ENCODE results near the gene TRAPPC2L.
"Not testable (repeated sequence)": the region's sequence is repeated elsewhere in the genome, so short reads cannot be mapped to it uniquely, and the experiment has no call there.

Gene TRAPPC2L

DNA sequence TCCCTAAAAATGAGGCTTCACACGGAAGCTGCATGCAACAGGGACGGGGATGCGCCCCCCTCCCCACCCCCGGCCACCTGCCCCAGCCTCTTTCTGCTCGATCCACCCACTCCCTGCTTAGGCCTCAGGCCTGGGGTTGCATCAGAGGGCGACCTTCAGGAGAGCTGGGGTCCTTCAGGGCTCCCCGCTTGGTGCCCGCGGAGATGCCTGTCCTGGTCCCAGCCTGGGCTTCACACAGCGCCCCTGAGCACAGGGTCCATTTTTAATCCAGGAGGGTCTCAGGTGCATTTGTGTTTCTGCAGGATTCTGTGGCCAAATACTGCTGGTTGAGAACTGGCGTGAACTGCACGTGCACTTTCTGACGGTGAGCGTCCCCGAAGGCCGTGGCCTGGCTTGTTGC is 37.8 kb upstream of the TRAPPC2L start:
- no peak for DNase-seq

DNA sequence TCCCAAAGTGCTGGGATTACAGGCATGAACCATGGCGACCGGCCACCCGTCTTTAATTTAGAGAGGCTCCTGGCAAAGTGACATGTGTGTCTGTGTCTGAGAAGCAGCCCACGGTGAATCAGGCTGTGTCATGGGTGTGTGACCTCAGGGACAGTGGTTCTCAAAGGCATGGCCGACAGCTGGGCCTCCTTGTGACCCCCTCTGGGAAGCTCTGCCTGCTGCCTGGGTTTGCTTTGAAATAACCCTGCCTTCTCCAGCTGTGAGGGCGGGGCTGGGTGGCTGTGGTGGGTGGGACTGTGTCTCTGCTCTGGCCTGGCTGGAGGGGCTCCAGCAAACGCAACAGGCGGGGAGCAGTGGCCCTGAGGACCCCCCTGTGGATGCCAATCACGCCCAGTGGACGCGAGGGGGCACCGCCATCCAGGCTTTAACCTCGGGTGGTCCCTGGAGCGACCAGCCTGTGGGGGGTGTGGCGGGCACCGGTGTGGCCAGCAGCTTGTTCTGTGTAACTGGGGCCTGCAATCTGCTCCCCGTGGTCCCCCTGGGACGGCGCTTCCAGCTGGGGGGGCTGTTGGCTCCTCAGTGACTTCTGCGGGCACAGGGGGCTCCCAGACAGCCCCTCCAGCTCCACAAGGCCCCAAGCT is 36.4 kb upstream of the TRAPPC2L start:
- DNase-seq = no peak

DNA sequence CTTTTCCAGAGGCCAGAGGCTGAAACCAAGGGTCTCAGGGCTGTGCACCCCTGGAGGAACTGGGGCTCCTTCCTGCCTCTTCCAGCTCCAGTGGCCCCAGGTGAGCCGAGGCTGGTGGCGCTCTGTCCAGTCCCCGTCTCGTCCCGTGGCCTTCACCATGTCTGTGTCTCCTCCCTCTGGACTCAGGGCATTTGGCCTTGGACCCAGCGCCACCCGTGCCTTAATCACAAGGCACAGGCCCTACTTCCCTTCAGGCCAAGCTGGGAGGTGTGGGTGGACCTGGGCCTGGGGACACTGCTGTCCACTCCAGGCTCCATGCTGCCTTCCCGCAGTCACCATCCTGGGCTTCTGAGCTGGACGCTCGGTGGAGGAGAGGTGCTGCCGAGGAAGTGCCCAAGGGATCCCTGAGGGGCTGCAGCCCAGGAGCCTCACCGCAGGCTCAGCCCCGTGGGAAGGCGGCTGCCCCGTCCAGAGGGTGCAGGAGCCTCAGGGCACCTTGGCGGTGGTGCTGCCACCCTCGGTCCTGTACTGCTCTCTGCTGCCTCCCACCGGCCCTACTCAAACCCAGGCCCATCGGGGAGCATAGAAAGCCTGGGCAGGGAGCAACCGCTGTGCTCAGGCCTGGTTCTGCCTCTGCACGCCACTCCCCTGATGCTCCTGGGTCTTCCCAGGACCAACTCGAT is 35.6 kb upstream of the TRAPPC2L start:
- no peak for DNase-seq

DNA sequence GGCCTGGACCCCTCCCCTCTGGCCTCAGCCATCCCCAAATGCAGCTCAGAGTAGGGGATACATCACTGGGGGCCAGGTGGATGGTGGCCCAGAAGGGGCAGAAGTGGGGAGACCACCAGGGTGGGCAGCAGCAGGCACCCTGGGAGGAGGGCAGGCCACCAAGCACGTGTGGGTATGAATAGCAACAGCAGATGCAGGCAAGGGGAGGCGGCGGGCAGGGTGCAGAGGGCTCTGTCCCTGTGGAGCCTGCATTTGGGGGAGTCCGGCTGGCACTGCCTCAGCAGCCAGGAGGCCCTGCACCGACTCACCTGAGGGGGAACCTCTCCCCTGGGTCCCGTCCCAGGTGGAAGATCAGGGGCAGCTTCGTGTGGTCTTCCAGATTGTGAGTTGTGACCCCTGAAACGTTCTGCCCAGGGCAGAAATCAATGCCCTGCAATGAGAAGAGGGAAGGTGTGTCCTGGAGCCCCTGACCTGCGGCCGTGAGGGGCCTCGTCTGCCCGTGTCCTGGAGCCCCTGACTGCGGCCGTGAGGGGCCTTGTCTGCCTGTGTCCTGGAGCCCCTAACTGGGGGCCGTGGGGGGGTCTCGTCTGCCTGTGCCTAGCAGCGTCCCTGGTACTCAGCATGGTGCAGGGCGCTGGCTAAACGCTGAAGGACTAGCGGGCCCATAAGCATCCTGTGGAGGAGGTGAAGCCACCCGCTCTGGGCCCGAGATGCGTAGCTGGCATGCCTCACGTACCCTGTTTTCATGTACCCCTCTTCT is 34.5 kb upstream of the TRAPPC2L start:
- DNase-seq = no peak

DNA sequence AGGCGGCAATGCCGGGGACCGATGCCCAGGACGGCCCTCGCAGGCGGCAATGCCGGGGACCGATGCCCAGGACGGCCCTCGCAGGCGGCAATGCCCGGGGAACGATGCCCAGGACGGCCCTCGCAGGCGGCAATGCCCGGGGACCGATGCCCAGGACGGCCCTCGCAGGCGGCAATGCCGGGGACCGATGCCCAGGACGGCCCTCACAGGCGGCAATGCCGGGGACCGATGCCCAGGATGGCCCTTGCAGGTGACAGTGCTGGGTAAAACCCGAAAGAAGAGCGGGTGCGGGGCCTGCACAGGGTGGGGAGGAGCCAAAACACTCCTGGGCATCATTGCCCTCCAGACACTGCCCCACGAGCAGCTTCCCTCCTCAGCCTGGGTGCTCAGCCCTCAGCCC is 33.3 kb upstream of the TRAPPC2L start:
- DNase-seq = not testable (repeated sequence)

DNA sequence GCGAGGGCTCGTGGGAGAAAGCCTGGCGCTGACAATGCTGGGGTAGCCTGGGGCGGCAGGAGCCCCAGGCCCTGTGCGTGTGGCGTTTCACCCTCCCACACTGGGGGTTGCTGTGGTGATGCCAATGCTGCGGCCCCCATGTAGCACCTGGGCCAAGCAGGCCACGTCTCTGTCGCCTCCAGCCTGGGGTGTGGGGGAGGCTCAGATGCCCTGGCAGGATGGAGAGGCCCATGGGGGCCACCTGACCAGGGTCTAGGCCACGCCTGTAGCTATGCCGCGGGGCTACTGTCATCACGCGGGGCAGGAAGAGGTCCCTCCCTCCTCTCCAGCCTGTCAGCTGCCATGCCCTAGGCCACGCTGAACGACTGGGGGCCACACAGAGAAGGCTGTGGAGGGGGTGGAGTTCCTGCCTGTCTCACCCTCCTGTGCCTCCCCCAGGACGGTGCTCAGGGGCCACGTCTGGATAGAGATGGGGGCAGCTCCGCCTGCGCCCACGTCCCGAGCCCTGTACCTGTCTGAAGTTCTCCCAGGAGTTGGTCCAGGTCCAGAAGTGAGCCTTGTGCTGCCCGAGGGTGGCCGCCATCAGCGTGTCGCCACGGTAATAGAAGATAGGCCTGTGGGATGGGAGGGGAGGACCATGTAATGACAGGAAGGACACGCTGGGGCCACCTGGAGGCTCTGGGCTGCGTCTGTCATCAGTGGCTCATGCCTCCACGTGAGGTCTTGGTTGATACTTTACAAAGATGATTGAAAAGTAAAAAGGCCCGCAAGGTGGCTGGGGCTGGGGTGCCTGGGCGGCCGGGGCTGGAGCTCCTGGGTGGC is 32.5 kb upstream of the TRAPPC2L start:
- DNase-seq = no peak

DNA sequence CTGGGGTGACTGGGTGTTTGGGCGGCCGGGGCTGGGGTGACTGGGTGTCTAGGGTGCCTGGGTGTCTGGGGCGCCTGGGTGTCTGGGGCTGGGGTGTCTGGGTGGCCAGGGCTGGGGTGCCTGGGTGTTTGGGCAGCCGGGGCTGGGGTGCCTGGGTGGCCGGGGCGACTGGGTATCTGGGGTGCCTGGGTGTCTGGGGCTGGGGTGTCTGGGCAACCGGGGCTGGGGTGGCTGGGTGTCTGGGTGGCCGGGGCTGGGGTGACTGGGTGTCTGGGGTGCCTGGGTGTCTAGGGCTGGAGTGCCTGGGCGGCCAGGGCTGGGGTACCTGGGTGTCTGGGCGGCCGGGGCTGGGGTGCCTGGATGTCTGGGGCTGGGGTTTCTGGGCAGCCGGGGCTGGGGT is 31.8 kb upstream of the TRAPPC2L start:
- no peak for DNase-seq

DNA sequence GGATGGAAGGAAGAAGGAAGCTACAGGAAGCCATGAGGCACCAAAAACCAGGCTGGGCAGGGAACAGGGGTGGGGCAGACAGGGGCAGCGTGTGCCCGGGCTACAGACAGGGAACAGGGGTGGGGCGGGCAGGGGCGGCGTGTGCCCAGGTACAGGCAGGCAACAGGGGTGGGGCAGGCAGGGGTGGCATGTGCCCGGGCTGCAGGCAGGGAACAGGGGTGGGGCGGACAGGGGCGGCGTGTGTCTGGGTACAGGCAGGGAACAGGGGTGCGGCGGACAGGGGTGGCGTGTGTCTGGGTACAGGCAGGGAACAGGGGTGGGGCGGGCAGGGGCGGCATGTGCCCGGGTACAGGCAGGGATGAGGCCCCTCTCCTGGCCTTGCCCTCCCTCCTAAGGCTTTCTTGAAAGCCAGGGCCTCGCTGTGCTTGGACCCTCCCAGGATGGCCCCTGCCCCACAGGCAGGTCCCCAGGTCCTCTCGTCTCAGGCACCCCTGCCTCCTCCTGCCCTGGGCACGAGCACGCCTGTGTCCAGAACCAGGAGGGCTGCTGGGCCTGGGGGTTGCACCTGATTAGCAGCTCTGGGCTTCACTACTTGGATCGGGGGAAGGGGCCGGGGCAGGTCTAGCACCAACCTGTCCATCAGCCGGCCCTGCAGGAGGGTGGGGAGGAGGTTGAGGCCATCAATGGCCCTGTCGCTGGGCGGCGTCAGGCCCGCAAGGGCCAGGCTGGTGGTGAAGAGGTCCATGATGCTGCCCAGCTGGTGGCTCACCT is 30.7 kb upstream of the TRAPPC2L start:
- no peak for DNase-seq

DNA sequence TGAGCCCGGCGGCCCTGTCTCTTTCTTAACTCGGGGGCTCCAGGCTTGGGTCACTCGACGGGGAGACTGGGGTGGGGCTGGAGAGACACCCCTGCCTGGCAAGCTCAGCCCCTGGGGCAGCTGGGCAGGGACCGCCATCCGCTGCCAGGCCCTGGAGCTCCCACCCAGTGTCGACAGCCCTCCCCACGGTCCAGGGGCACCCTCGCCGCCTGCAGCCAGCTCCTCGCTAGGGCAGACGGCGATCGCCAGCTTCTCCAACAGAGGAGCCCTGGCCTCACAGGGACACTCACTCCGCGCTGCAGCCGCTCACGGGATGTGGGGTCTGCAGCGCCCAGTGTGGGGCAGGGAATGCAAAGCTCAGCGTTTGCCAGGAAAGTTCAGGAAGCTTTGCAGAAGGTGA is 29.2 kb upstream of the TRAPPC2L start:
- no peak for DNase-seq

DNA sequence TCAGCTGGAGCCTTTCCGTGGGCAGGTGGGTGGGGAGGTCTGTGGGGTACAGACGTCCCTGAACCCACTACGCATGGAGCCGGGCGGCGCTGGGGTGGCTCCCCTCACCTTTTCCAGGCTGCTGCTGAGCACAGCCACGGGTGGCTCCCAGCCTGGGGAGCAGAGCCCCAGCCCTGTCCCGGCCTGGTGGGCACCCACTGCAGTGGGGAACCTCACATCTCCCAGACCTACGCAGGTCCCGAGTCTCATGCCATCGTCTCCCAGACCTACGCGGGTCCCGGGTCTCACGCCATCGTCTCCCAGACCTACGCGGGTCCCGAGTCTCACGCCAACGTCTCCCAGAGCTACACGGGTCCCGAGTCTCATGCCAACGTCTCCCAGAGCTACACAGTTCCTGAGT is 28.2 kb upstream of the TRAPPC2L start:
- DNase-seq = no peak

DNA sequence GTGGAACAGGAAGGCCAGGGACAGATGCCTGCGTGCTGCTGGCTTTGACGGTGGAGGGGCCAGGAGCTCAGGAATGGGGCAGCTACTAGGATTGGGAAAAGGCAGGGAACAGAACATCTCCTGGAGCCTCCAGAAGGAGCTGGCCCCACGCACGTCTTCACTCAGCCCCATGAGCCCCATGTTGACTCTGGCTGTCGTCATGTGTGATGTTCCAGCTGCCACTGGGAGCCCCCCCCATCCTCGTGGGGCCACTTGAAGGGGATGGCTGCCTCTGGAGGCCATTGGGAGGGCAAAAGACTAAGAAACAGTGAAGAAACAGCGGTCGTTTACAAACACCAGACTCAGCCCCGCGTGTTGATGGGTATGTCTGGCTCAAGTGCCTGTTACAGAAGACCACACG is 26.7 kb upstream of the TRAPPC2L start:
- DNase-seq = no peak

DNA sequence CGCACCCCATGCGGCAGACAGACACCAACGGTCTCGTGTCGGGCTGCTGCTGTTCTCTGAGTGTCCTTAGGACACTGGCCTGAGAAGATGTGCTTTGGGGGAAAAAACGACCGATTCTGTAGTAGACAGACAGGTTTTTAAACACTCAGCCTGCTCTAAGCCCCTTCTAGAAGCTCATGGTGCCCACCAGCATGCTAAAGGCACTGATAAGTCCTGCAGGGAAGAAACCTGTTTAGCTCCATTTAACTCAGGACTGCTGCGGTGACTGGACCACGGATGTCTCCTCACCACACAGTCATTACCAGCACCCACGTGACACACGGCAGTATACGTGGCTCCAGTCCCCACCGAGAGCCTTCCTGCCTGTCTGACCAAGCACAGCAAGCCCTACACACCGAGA is 26.1 kb upstream of the TRAPPC2L start:
- DNase-seq = no peak

DNA sequence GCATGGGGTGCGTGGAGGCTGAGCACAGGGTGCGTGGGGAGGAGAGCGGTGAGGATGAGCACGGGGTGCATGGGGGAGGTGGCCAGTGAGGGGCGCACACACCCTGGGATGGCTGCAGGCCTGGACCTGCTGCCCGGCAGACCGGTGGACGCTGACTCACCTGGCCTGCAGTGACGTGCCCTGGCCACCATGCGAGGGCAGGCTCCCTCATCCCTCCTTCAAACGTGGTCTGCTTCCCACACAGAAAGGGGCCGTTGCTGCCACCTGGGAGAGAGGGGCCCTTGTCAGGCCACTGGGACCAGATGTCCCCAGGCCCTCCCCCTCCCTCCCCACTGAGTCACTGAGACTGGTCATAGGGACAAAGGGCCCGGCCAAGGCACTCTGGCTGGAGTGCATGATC is 25.1 kb upstream of the TRAPPC2L start:
- no peak for DNase-seq

DNA sequence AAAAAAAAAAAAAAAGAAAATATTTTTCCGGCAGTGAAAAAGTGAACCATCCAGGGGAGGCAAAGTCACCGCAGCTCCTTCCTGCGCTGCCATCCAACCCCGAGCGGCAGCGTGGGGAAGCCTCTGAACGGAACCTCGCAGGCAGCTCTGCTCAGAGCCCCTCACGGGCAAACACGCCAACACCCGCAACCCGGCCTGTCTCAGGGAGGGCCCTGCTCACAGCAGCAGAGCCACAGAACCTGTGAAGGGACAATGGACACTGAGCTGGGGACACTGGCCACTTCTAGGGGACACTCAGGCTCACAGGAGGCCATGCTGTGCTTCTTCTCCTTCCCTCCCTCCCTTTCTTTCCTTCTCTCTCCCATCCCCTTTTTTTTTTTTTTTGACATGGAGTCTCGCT is 23.8 kb upstream of the TRAPPC2L start:
- no peak for DNase-seq

DNA sequence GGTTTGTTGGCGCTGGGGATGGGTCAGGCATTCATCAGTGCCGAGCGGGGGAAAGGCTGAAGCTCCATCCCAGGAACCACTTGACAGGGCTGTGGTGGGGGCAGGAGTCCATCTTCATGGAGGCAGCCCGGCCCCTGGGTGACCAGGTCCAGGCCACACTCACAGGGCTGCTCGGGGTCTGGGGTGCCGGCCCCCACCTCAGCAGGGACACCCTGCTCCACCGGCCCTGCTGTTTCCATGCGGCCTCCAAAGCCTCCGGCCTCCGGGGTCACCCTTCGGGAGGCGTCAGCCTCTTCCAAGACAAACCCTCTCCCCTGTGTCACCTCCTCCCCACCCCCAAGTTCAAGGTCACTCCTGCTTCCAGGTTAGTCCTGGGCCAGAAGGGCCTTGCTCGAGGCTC is 22.3 kb upstream of the TRAPPC2L start:
- DNase-seq = no peak

DNA sequence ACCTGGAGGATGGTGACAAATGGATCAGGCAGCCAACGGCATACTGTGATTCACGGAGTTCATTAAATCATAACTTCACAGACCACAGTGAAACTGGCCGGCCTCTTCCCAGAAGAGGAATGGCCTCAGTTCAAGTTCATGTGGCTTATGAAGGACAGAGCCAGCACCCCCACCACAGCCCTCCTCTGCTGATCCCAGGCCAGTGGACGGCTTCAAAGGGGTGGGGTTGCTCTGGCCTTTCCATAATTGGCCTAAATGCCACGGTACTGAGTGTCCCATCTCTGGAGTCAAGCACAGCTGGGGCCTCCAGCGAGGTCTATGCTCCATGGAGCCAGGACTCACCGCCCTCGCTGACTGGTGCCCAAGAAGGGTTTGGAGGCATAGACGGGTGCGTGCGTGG is 21.5 kb upstream of the TRAPPC2L start:
- no peak for DNase-seq

DNA sequence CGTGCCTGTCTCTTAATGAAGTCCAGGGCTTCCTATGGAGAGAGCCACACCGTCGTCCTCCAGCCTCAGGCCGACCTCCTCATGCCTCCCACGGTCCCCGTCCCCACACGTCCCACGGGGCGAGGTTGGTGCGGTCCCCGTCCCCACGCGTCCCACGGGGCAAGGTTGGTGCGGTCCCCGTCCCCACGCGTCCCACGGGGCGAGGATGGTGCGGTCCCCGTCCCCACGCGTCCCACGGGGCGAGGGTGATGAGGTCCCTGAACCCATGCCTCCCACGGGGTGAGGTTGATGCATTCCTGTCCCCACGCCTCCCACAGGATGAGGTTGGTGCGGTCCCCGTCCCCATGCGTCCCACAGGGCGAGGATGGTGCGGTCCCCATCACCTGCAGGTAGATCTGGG is 21.1 kb upstream of the TRAPPC2L start:
- no peak for DNase-seq

DNA sequence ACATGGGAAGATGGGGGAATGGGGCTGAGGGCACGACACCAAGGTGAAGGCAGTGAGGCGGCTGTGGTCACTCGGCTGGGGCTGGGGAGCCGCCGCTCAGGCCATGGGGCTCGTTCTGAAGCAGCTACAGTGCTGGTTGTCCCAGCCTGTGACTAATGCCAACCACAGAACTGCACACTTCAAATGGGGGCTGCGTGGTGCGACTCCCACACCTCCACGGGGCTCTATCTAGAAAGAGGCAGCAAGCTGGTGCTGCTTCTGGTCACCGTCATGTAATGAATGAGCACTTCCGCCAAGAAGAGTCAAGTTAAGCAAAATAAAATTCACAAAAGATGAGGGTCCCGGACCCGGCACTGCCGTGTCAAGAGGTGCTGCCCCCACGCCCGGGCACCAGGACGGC is 20.1 kb upstream of the TRAPPC2L start:
- no peak for DNase-seq

DNA sequence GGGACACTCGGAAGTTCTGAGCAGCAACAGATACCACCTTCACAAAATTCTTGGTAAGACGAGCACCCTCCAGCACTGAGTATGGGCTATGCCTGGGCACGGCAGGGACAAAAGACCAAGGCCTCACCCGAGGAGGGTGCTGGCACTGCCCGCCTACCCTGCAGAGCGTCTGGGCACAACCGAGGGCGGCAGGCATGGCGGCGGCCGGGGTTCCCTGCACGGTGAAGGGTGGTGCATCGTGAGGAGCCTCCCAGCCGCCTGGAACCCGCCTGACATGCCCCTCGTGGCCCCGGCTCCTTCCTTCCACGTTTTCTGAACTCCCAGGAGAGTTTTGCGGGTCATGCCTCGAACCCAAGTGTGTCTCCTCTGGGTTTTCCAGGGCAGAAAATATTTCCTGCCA is 19.1 kb upstream of the TRAPPC2L start:
- DNase-seq = no peak

DNA sequence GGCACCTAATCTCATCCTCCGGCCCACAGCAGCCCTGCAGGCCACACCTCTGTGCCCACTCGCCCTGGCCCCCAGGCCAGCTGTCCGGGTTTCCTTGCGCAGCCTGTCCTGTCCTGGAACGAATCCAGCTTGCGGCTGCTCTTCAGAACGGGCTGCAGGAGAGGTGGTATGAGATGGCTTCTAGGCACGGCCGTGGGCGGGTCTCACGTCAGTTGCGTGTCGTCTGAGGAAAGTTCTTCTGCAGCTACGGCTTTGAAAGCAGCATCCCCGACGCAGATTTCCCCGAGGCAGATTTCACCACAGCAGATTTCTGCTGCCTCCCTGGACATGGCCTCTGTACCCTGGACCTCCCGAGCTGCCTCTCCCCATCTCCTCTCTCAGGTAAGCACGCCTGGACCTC is 18.4 kb upstream of the TRAPPC2L start:
- DNase-seq = no peak

DNA sequence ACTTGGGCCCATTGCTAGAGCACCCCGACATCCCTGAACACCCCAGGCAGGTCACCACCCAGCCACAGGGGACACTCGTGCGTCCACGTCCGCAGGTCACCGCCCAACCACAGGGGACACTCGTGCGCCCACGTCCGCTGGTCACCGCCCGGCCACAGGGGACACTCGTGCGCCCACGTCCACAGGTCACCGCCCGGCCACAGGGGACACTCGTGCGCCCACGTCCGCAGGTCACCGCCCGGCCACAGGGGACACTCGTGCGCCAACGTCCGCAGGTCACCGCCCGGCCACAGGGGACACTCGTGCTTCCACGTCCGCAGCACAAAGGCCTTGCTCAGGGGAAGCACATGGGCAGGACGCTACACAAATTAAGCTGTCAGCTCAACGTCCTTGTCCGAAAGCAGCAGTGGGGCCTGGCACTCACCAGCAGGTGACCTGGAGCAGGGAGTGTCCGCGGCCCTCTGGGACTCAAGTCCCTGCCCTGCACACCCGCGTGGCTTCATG is 17.8 kb upstream of the TRAPPC2L start:
- no peak for DNase-seq

All from DMS79 treated with DMSO at 0.1 percent for 48 hours (cell line).